ENCODE results near the gene MCL1. TPM values are rescaled to one million over a fixed set of nuclear protein-coding genes. Genes with fewer than 3 reads are reported as not detected.

Gene MCL1
- total RNA-seq, 1 experiment from 2014 or later: 126 TPM

DNA sequence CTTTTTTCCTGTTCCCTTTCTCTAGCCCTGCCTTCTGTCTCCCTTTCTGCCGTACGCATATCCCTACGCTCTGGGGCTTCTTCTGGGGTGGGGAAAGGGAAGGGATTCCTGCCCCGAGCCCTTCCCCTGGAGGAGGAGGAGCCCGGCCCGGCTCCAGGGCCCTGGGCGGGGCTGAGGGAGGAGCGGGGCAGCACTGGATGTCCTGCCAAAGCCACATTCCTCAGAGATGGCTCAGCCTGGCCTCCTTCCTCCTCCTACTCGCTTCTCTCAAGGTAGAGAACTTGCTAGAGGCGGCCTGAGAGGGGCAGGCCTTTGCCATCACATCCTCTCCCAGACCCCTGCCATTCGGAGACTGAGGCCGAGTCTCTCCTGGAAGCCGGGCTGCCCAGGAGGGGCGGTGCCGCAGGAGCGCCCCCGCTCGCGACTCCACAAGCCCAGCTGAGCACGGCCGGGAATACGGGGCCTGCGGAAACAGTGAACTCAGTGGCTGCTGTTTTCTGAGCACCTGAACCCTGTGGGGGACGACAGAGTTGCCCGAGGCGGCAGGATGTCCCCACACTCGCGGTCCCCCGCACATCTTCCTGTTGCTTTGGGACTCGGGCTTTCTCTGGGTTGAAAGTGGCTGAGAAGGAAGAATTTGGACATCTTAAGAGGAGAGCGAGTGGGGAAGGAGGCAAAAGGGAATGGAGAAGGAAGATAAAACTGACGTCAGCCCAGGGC, 18.0 kb downstream of the MCL1 start:
- H3K4me1 ChIP-seq (ENCODE audit: control insufficient read depth, insufficient read depth, low read length): peaks cover 52% of the 10 kb centered on the region
- H3K27me3 ChIP-seq (ENCODE audit: control insufficient read depth, insufficient read depth, low read length): no peaks in the 10 kb centered on the region
- no peaks in the 10 kb centered on the region for H3K36me3 ChIP-seq (ENCODE audit: control insufficient read depth, insufficient read depth, low read length)
- ChIA-PET CTCF (interaction anchor here (0.6 to 2.3 kb wide), 11 partner anchors 11 to 361 kb away, joined by 3 to 12 read pairs (median 5); partner anchors contain the start of genes ENSA and MCL1), POLR2A (interaction anchor here (0.5 to 2.4 kb wide), 6 partner anchors 10 to 415 kb away, joined by 3 to 13 read pairs (median 6); no protein-coding TSS in a partner anchor)
- TF ChIP-seq SIN3A (IDR thresholded peaks at IDR 0.05; ENCODE audit: borderline replicate concordance, insufficient read depth, low read depth, low read length) (no peak), POLR2AphosphoS5 (IDR thresholded peaks at IDR 0.05; ENCODE audit: low read depth, low read length) (peak; percentile 28), TCF7L2 (IDR thresholded peaks at IDR 0.05; ENCODE audit: low read depth, low read length) (no peak)
- TF ChIP-seq, protein P1, sequence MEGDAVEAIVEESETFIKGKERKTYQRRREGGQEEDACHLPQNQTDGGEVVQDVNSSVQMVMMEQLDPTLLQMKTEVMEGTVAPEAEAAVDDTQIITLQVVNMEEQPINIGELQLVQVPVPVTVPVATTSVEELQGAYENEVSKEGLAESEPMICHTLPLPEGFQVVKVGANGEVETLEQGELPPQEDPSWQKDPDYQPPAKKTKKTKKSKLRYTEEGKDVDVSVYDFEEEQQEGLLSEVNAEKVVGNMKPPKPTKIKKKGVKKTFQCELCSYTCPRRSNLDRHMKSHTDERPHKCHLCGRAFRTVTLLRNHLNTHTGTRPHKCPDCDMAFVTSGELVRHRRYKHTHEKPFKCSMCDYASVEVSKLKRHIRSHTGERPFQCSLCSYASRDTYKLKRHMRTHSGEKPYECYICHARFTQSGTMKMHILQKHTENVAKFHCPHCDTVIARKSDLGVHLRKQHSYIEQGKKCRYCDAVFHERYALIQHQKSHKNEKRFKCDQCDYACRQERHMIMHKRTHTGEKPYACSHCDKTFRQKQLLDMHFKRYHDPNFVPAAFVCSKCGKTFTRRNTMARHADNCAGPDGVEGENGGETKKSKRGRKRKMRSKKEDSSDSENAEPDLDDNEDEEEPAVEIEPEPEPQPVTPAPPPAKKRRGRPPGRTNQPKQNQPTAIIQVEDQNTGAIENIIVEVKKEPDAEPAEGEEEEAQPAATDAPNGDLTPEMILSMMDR (IDR thresholded peaks at IDR 0.05): peak; percentile 61; the same call in 1 of the 2 replicates
- TF ChIP-seq, protein P2, sequence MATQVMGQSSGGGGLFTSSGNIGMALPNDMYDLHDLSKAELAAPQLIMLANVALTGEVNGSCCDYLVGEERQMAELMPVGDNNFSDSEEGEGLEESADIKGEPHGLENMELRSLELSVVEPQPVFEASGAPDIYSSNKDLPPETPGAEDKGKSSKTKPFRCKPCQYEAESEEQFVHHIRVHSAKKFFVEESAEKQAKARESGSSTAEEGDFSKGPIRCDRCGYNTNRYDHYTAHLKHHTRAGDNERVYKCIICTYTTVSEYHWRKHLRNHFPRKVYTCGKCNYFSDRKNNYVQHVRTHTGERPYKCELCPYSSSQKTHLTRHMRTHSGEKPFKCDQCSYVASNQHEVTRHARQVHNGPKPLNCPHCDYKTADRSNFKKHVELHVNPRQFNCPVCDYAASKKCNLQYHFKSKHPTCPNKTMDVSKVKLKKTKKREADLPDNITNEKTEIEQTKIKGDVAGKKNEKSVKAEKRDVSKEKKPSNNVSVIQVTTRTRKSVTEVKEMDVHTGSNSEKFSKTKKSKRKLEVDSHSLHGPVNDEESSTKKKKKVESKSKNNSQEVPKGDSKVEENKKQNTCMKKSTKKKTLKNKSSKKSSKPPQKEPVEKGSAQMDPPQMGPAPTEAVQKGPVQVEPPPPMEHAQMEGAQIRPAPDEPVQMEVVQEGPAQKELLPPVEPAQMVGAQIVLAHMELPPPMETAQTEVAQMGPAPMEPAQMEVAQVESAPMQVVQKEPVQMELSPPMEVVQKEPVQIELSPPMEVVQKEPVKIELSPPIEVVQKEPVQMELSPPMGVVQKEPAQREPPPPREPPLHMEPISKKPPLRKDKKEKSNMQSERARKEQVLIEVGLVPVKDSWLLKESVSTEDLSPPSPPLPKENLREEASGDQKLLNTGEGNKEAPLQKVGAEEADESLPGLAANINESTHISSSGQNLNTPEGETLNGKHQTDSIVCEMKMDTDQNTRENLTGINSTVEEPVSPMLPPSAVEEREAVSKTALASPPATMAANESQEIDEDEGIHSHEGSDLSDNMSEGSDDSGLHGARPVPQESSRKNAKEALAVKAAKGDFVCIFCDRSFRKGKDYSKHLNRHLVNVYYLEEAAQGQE (IDR thresholded peaks at IDR 0.05; ENCODE audit: insufficient read depth in 1 of 2, low read depth in 2 of 2, low read length in 1 of 2): no peak
- DNase-seq (ENCODE audit: low read depth, low spot score): no peak
- H3K27ac ChIP-seq (ENCODE audit: low read length): peak overlapping the region; percentile 98
- H3K4me3 ChIP-seq (ENCODE audit: low read depth in 2 of 2, low read length in 2 of 2): peak overlapping the region; percentile 48 to 69
- in situ Hi-C loops (cut with HindIII; ENCODE audit: low pct_unique_long_range_greater_than_20kb, low sequenced_read_pairs): no loop called here
- H3K9me3 ChIP-seq (ENCODE audit: control insufficient read depth, insufficient read depth, low read depth, low read length): no peaks in the 10 kb centered on the region
- TSS peak; percentile 97 for BruUV-seq (replicated peaks)
- peak; percentile 91 for ATAC-seq
- intact Hi-C loops (cut with micrococcal nuclease; ENCODE audit: unreplicated experiment): loop anchor here (5.0 kb wide), 2 partner anchors 61 to 251 kb away; no protein-coding TSS in a partner anchor

DNA sequence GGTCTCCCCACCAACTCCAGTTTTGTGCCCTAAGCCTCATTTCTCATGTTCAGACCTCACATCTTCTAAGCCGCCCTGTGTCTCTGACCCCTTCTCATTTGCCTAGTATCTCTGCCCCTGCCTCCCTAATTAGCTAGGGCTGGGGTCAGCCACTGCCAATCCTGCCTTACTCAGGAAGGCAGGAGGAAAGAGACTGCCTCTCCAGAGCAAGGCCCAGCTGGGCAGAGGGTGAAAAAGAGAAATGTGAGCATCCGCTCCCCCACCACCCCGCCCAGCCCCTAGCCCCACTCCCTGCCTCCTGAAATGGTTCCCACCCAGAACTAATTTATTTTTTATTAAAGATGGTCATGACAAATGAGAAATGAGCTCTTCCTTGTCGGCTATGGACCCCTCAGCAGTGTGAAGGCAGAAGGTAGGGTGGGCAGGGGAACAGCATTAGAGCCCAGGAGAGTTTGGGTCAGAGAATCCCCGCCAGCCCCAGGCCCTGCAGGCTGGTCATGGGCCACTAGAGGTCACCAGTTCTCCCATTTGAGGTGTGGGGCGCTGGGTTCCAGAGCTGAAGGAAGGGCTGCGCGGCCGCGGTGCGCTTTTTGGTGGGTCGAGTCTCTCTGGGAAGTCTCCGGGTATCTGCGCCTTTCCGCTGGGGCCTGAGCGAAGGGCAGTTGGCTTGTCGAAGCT, 18.7 kb downstream of the MCL1 start:
- CTCF ChIA-PET: interaction anchor here (0.5 to 2.3 kb wide), 16 partner anchors 9 to 362 kb away, joined by 3 to 12 read pairs (median 4); partner anchors contain the start of genes ENSA and MCL1
- Histone ChIP-seq H3K9me3 (ENCODE audit: control insufficient read depth, insufficient read depth, low read depth, low read length) (no peaks in the 10 kb centered on the region), H3K4me3 (ENCODE audit: low read depth in 2 of 2, low read length in 2 of 2) (peak overlapping the region; percentile 48 to 69), H3K27ac (ENCODE audit: low read length) (peak overlapping the region; percentile 98), H3K4me1 (ENCODE audit: control insufficient read depth, insufficient read depth, low read length) (peaks cover 50% of the 10 kb centered on the region), H3K36me3 (ENCODE audit: control insufficient read depth, insufficient read depth, low read length) (no peaks in the 10 kb centered on the region), H3K27me3 (ENCODE audit: control insufficient read depth, insufficient read depth, low read length) (no peaks in the 10 kb centered on the region)
- ATAC-seq: peak; percentile 67
- POLR2A ChIA-PET: interaction anchor here (0.6 to 1.2 kb wide), 3 partner anchors 10 to 415 kb away, joined by 3 to 9 read pairs (median 3); no protein-coding TSS in a partner anchor
- no TSS peak for BruUV-seq (replicated peaks)
- TF ChIP-seq, protein P1 (IDR thresholded peaks at IDR 0.05): peak; percentile 92
- TF ChIP-seq SIN3A (IDR thresholded peaks at IDR 0.05; ENCODE audit: borderline replicate concordance, insufficient read depth, low read depth, low read length): 0 out of 2 replicates have a peak, but pooled peaks have one; percentile 27
- TF ChIP-seq POLR2AphosphoS5 (IDR thresholded peaks at IDR 0.05; ENCODE audit: low read depth, low read length): no peak
- TF ChIP-seq, protein P2 (IDR thresholded peaks at IDR 0.05; ENCODE audit: insufficient read depth in 1 of 2, low read depth in 2 of 2, low read length in 1 of 2): no peak
- TF ChIP-seq TCF7L2 (IDR thresholded peaks at IDR 0.05; ENCODE audit: low read depth, low read length): no peak
- intact Hi-C loops (cut with micrococcal nuclease; ENCODE audit: unreplicated experiment) (loop anchor here (5.0 kb wide), 2 partner anchors 62 to 252 kb away; no protein-coding TSS in a partner anchor), in situ Hi-C loops (cut with HindIII; ENCODE audit: low pct_unique_long_range_greater_than_20kb, low sequenced_read_pairs) (no loop called here)
- no peak for DNase-seq (ENCODE audit: low read depth, low spot score)

All from Panc1 (cell line).